Renal pelvis (tissue), 4 donors: Measurements from ENCODE around the gene ATXN2. TPM values are rescaled to one million over a fixed set of nuclear protein-coding genes. Genes with fewer than 3 reads are reported as not detected.
"Not testable (repeated sequence)": the region's sequence is repeated elsewhere in the genome, so short reads cannot be mapped to it uniquely, and the experiment has no call there.

ENCODE experiments used
- DNase-seq: peaks from one replicate; pipeline ENCODE4 v3.0.0-alpha.2; 2013
- polyA plus RNA-seq, 3 donors: library from polyadenylated mRNA; unstranded; fragments of 120-200 nt; gene quantifications; one replicate each; pipeline ENCODE4 v1.2.1, GENCODE V29; 2013; ENCODE audit not compliant: insufficient read length in 3 of 3

Gene ATXN2
- polyA plus RNA-seq, 3 donors, result 58.6 to 94.4 (median 78.1) TPM

GRCh38 chr12:111405859-111406473, 193.1 kb downstream of the ATXN2 start, which contains the start of gene SH2B3:
SH2B3 (plus strand) TSS chr12:111405923; CDS start chr12:111418146, 12,223 bp downstream.
- no peak for DNase-seq

DNA sequence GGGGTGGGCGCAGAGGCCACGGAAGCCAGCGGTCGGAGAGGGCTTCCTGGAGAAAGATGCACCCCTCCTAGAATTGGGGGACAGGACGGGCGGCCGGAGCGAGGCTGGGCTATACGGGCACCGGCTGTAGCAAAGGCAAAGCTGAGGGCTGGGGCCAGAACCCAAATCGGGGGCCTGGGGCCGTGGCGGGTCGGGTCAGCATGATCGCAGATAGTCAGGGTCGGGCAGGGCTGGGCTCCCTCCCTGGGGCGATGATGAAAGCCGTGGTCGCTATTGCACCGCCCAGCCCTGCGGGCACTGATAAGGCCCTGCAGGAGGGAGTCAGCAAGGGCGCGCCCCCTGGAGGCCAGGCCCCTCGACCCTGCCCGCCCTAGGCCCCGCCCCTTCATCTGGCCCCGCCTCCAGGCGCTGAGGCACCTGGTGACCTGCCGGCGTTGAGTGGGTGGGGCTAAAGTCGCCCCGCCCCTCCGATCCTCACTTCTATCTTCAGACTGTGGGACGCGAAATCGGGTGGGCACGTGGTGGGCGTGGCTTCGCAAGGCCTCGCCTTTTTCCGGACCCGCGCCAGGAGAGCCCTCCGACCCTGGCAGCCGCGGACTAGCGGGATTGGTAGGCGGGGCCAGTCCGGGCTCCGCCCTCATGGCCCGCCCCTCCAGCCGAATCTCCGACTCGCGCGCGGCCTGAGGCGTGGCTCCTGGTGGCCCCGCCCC, 193.8 kb downstream of the ATXN2 start:
- DNase-seq, result peak; percentile 85

GRCh38 chr12:111404362-111405148, 194.6 kb downstream of the ATXN2 start:
- DNase-seq, result no peak

DNA sequence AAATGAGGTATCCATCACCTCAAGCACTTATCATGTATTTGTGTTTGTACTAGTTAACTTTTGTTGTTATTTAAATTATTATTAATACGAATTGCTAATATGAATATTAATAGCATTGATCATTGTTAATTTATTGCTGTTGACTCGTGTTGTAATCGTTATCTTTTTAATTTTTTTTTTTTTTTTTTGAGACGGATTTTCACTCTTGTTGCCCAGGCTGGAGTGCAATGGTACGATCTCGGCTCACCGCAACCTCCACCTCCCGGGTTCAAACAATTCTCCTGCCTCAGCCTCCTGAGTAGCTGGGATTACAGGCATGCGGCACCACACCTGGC, 196.7 kb downstream of the ATXN2 start:
- not testable (repeated sequence) for DNase-seq

Other genes starting within 250 kb of the ATXN2 start
- gene PHETA1, start 230.2 kb downstream of the ATXN2 start, polyA plus RNA-seq, result 10 to 100 TPM; 13.6 to 17.6 (median 16.8) TPM
- gene SH2B3, start 193.4 kb downstream of the ATXN2 start, polyA plus RNA-seq, result 10 to 100 TPM; 16.9 to 17.9 (median 17.6) TPM
- gene BRAP, start 86.6 kb upstream of the ATXN2 start, polyA plus RNA-seq, result 10 to 100 TPM; 17.6 to 18.9 (median 18.2) TPM
- 10 to 100 TPM; 31.8 to 53.2 (median 49.8) TPM for gene ACAD10, start 86.7 kb upstream of the ATXN2 start, polyA plus RNA-seq
- 100 to 1,000 TPM in 2 of 3 donors, 10 to 100 TPM in 1; 93.8 to 117 (median 109) TPM for gene ALDH2, start 167.6 kb upstream of the ATXN2 start, polyA plus RNA-seq
- 10 to 100 TPM; 45.4 to 62.6 (median 50.7) TPM for gene MAPKAPK5, start 242.9 kb upstream of the ATXN2 start, polyA plus RNA-seq